PC-3 (cell line): ENCODE measurements around the gene CTNND2.

Experiments used
- EZH2 ChIP-seq: fragments of 300-600 bp; sonication (generic); IDR thresholded peaks from one replicate; pipeline ENCODE4 v1.6.1; 2017; ENCODE audit warnings: antibody characterized with exemption, mild to moderate bottlenecking, low read length; ENCODE audit not compliant: unreplicated experiment
- TF ChIP-seq, protein P1 (sequence below): fragments of 300-600 bp; sonication (generic); conservative IDR thresholded peaks from 2 replicates; pipeline ENCODE4 v1.5.1; 2017; ENCODE audit warnings: antibody characterized with exemption, low read depth, mild to moderate bottlenecking, low read length

DNA sequence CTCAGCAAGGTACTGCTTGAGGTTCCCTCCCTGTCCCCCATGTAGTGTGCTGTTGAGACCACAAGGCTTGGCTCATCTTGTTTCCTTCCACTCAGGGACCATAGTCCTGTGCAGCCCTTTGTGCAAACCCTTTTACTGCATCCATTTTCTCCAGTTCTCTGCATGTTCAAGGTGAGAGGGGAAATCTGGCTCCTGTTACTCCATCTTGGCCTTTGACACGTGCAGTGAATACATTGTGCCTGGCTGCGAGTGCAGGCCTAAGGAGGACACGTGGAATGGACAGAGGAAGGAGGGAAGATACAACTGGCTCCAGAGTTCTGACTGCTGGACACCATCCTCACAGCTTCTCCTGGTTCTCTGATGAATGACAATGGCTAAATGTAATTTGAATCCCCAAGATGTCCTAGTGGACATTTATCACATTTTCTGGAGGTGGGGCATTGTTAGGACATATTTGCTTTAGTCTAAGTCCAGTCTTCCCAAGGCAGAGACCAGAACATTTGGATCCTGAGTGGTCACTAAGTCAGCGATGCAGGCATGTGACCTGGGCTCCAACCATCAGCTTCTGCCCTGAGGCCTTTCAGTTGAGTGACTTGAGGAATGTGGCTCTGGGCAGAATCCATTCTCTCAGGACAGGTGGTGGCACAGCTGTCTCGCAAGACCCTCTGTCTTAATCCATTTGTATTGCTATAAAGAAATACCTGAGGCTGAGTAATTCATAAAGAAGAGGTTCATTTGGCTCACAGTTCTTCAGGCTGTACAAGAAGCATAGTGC, 954.2 kb downstream of the CTNND2 start:
- TF ChIP-seq, protein P1, sequence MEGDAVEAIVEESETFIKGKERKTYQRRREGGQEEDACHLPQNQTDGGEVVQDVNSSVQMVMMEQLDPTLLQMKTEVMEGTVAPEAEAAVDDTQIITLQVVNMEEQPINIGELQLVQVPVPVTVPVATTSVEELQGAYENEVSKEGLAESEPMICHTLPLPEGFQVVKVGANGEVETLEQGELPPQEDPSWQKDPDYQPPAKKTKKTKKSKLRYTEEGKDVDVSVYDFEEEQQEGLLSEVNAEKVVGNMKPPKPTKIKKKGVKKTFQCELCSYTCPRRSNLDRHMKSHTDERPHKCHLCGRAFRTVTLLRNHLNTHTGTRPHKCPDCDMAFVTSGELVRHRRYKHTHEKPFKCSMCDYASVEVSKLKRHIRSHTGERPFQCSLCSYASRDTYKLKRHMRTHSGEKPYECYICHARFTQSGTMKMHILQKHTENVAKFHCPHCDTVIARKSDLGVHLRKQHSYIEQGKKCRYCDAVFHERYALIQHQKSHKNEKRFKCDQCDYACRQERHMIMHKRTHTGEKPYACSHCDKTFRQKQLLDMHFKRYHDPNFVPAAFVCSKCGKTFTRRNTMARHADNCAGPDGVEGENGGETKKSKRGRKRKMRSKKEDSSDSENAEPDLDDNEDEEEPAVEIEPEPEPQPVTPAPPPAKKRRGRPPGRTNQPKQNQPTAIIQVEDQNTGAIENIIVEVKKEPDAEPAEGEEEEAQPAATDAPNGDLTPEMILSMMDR, result no peak
- no peak for TF ChIP-seq EZH2
